M059J (cell line): ENCODE measurements around the gene GRK4. TPM values are rescaled to one million over a fixed set of nuclear protein-coding genes. Genes with fewer than 3 reads are reported as not detected.

Experiments used
- DNase-seq: peaks from one replicate; pipeline ENCODE4 v3.0.0-alpha.2; 2012; ENCODE audit warnings: low read depth
- total RNA-seq: library from RNA; depleted of rRNA; stranded (reverse); fragments of >200 nt; shearing (Covaris generic); gene quantifications from 2 replicates; pipeline ENCODE4 v1.2.3, GENCODE V29; 2014

Gene GRK4
- total RNA-seq, 1 experiment from 2014 or later: 2.5 TPM

DNA sequence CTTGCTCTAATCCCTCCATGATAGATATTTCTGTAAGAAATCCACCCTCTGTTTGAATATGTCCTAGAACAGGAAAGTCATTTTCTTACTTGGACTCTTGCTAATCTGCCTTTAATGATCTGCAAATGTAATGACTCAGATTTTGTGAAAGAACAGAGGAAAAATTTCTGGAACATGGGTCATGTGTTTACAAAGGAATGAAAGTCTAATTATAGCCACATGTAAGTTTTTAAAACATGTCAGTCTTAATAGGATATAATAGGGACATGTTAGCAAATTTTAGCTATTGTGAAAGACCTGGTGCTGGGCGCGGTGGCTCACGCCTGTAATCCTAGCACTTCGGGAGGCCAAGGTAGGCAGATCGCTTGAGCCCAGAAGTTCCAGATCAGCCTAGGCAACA is 47.6 kb downstream of the GRK4 start:
- peak; percentile 38 for DNase-seq

- DNase-seq: no peak
Measured at GRCh38 chr4:3011456-3012220, 48.3 kb downstream of the GRK4 start.

GRCh38 chr4:3013323-3013722 is 50.0 kb downstream of the GRK4 start:
- no peak for DNase-seq

DNA sequence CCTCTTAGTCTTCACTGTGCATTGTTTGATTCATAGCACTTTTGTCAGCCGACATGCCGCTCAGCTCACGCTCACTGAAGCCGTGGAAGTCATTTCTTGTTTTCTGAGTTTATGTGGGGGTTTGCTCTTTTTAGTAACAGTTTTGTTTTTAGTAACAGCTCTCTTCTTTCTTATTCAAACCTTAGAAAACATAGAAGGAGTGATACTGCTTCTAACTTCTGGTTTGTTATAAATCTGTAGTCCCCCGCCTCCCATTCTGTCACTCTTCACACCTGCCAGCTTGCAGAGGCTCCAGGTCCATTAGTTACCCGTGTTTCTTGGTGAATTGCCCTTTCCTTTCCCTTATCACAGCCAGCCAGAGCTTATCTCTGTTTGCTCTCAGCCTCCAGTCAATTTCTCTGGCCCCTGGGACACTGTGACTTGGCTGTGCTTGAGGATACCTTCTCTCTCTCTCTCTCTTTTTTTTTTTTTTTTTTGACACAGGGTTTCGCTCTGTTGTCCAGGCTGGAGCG is 50.5 kb downstream of the GRK4 start:
- DNase-seq: no peak

DNA sequence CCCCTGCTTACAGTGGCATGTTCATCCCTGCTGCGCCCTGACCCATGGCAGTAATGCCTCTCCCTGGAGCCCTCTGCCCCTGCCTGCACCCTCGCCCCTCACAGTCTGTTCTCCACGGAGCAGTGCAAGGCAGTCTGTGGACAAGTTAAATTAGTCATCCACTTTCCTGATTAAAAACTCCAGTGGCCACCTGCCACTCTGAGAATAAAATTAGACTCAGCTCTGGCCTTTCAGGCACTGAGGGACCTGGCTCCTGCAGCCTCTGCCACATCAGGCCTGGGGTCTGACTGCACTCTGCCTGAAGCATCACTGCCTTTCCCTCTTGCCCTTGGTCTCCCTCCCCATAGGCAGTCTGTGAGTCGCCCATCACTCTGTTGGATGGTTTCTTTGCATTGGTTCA is 53.6 kb downstream of the GRK4 start:
- no peak for DNase-seq

DNA sequence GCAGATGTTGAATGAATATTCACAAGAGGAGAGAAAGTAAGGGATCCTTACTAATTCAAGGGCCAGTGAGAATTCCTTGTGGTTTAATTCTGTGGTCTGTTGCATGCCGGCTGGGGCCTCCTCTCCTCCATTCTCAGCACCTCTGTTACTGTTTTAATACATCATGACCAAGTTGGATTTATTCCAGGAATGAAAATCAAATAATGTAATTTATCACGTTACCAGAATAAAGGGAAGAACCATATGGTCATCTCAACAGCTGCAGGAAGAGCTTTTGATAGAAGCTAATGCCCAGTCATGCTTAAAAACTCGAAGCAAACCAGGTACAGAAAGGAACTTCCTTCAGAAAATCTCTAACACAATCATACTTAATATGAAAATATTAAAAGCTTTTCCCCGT is 54.1 kb downstream of the GRK4 start:
- DNase-seq: peak; percentile 17

DNA sequence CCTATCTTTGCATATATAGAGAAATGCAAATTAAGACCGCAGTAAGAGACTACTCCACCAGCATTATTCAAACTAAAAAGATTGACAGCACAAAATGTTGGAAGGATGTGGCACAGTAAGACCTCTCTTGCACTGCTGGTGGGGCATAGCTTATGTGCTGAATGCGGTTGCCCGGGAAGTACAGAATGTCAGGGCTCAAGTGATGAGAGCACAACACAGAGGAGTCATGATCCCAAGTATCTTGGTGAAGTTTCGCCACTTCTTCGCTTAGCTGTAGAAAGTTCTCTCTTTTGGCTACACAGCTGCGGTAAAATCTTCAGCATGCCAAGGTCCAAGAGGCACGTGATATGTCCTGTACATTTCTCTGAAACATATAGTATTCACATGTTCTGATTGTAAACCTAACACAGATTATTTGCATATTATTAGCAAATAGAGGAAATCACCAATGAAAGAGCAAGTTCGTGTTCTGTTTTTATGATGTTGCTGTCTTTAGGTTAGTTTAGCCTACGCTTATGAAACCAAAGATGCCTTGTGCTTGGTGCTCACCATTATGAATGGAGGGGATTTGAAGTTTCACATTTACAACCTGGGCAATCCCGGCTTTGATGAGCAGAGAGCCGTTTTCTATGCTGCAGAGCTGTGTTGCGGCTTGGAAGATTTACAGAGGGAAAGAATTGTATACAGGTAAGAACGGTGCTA is 55.9 kb downstream of the GRK4 start:
- DNase-seq: no peak

DNA sequence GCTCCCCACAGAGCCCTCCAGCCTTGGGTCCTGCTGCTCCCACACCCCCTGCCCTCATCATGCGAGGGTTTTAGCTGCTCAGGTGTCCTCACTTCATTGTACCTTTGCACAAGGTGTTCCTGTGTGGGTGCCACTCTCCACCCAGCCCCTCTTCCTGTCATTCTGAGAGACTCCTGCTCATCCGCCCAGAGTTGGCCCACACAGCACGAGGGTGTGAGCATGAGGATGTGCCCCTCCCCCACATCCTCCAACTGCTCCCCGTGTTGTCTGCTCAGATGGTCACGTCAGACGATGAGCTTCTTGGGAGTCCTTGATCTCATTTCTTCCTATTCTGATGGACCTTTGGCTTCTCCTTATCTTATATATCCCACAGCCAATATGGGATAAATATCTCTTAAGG is 57.8 kb downstream of the GRK4 start:
- DNase-seq: no peak

DNA sequence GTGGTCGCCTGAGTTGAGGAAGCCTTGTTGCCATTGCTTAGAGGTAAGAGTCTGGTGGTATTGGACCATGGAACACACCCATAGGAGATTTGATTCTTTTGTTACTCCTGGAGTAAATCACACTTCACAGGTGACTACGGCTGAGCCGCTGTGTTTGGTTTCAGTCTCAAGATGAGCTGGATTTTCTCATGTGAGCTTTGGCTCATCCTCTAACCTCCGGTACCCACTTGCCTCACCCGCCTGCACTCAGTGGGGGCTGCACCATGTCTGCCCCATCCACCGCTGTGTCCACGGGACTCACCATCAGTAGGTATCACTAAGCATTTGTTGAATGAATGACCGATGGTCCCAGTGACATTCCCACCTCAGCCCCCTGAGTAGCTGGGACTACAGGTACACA is 58.3 kb downstream of the GRK4 start:
- no peak for DNase-seq

GRCh38 chr4:3022112-3022511 is 58.7 kb downstream of the GRK4 start:
- no peak for DNase-seq

DNA sequence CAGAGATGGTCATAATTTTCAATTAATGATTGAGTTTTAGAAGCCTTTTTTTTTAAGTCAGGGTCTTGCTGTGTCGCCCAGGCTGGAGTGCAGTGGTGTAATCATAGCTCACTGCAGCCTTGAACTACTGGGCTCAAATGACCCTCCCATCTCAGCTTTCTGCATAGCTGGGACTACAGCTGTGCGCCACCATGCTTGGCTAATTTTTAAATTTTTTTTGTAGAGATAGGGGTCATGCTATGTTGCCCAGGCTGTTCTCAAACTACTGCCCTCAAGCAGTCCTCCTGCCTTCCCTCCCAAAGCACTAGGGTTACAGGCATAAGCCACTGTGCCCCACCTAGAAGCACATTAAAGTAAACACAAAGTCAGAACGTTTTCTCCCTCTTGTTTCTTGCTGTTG is 59.3 kb downstream of the GRK4 start:
- no peak for DNase-seq

DNA sequence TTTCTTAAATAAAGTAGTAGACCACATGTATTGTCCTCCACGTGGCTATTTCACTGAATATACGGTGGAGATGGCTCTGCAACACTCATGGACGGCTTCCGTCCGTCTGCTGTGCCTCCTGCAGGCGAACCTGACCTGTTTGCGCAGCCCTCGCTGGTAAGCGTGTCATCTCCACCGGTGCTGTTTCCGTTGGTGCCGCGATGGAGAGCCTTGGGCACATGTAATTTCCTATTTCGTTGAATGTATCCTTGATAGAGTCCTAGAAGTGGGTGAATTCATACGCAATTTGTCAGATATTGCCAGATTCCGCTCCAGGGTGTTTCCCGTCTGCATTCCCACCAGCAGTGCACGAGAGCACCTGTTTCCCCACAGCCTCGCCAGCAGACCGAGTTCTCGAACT is 62.5 kb downstream of the GRK4 start:
- no peak for DNase-seq

GRCh38 chr4:3026540-3026939 is 63.2 kb downstream of the GRK4 start:
- DNase-seq: no peak

DNA sequence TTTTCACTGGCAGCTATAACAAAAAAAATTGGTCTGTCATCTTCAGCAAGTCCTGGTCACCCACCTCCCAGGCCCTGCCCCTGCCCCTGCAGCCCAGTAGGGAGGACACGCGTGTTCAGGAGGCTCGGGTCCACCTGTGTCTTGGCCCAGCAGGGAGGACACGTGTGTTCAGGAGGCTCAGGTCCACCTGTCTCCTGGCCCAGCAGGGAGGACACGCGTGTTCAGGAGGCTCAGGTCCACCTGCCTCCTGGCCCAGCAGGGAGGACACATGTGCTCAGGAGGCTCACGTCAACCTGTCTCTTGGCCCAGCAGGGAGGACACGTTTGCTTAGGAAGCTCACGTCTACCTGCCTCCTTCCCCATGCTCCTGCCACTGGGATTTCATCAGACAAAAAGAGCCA is 66.1 kb downstream of the GRK4 start:
- DNase-seq: no peak

DNA sequence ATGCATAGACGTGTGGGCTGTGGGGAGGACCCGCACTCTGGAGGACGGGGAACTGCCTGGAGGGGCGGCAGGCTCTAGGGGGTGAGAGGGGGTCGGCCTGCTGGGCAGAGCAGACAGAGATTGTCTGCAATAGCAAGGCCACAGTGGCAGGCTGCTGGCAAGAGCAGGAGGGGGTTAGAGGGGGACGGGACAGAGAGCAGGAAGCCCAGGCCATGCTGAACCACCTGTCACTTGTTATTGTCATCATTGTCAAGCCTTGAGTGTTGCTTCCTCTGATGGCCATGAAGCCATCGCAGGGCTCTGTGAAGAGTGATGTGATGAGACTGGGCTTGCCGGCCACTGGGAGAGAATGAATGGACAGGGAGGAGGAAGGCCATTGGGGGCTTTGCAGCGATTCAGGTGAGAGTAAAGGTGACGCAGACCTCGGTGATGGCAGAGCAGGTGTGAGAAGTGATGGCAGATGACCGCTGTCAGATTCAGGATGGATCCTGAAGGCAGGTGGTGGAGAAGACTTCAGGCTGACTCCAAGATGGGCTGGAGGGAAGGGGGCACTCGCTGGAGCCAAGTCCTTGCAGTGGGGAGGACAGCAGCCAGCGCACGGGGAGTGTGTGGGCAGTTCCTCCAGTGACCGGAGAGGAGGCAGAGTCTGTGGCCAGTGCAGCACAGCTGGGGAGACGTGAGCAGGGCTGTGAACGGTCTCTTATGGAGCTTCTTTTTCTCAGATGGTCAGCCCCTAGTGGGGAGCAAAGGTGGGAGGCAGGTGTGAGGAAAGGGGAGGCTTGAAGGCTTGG is 67.4 kb downstream of the GRK4 start:
- no peak for DNase-seq

- peak; percentile 43 for DNase-seq
Measured at GRCh38 chr4:3031357-3032082, 68.1 kb downstream of the GRK4 start.

- no peak for DNase-seq
Measured at GRCh38 chr4:3034231-3034630, 70.9 kb downstream of the GRK4 start.

GRCh38 chr4:3035249-3035648 is 71.9 kb downstream of the GRK4 start:
- no peak for DNase-seq

DNA sequence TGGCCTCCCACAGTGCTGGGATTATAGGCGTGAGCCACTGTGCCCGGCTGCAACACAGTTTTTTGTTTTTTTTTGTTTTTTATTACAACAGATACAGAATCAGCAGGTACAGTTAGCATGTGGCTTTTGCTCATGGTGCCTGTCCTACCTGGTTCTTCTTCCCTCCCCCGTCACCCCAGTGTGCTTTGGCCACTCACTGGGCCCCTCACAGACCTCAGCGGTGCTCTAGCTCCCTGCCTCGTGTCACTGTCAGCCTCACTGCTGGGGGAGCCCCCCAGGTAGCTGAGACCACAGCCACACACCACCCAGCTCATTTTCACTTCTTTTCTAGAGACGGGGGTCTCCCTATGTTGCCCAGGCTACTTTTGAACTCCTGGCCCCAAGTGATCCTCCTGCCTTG is 72.3 kb downstream of the GRK4 start:
- DNase-seq: no peak

DNA sequence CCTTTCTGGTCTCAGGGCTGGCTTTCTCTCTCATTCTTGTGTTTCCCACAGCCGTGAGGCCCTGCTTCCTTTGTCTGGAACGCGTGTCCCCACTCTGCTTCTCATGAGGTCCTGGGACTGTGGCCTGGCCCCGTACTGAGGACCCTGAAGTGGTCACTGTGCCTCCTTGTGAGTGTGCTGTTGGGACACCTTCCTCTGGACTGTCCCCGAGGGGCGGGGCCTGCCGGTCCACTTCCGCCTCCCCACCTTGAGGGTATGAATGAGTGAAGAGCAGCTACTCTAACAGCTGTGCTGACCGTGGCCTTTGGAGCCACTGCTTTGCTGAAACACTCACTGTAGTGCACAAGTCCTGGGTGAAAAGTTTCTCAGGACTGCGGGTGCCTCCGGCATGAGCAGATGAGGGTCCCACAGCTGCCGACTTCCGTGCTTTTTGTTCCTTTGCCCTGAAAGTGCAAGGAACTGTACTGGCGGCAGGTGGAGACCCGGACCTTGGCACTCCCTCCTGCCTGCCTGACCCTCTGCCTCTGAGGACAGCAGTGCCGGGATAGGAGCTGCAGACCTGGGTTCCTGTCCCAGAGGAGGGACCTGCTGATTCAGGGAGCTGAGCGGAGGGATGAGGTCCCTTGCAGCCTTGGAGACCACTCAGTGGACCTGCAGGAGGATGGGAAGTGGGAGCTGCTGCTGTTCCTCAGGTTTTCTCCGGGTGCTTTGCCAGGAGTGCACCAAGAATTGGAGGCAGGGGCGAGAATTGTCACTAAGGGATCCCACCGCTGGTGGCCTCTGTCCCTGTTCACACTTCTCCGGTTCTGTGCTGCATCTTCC is 73.0 kb downstream of the GRK4 start:
- no peak for DNase-seq

- peak; percentile 26 for DNase-seq
Measured at GRCh38 chr4:3037957-3038461, 74.6 kb downstream of the GRK4 start.
